ENCODE data around the gene STK17B.

DNA sequence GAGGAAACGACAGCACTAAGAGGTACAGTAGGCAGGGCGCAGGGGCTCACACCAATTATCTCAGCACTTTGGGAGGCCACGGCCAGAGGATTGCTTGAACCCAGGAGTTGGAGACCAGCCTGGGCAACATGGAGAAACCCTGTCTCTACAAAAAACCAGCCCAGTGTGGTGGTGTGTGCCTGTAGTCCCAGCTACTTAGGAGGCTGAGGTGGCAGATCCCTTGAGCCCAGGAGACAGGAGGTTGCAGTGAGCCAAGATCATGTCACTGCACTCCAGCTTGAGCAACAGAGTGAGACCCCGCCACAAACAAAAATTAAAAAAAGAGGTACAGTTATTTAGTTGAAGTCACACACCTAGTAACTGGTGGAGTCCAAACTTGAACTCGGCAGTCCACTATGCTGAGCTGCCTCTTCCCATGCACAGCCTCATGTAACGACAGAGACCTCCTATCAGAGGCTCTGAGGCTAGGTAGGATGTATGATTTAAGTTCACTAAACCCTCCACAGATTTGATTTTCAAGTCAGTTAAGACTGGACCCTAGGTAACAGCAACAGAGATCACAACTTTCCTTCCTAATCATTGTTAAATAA, 8.7 kb downstream of the STK17B start:
- TF ChIP-seq CTCF (IDR thresholded peaks at IDR 0.05): no peak
- no peak for TF ChIP-seq POLR2A (IDR thresholded peaks at IDR 0.05; ENCODE audit: low read depth)
- TF ChIP-seq POLR2AphosphoS5 (IDR thresholded peaks at IDR 0.05): no peak
- TF ChIP-seq EP300 (IDR thresholded peaks at IDR 0.05): no peak
